MCF 10A (cell line): ENCODE results near the gene OAT. TPM values are rescaled to one million over a fixed set of nuclear protein-coding genes. Genes with fewer than 3 reads are reported as not detected.
A peak's percentile ranks its signal among the peaks of the same experiment; 100 is the strongest.

Experiments used
- BruUV-seq: library from RNA; stranded (reverse); fragments of 400-500 nt; replicated peaks from 2 replicates; lab custom pipeline; 2021; lab: Mats Ljungman, UMichigan
- CTCF ChIA-PET: fragments of 300-600 bp; sonication (Branson Sonifier 250); formaldehyde crosslinking; extraction: SDS; loops from one replicate; lab custom pipeline; 2021; ENCODE audit warnings: antibody characterized with exemption, inconsistent platforms; lab: Yijun Ruan, JAX
- POLR2A ChIA-PET: fragments of 300-600, 350-650 bp; sonication (Branson Sonifier 250); formaldehyde crosslinking; extraction: SDS; loops from one replicate; lab custom pipeline; 2020; ENCODE audit warnings: antibody characterized with exemption, inconsistent platforms; lab: Yijun Ruan, JAX
- DNase-seq: peaks from one replicate; pipeline ENCODE4 v3.0.0-alpha.2; 2018; ENCODE audit not compliant: unreplicated experiment
- H3K27ac Mint-ChIP-seq: one replicate; pipeline ENCODE4 v1.8.0; 2022; ENCODE audit warnings: mild to moderate bottlenecking, low read depth, mixed read lengths; ENCODE audit not compliant: unreplicated experiment
- H3K27me3 Mint-ChIP-seq: one replicate; pipeline ENCODE4 v1.8.0; 2022; ENCODE audit warnings: mixed read lengths; ENCODE audit not compliant: insufficient read depth, unreplicated experiment
- H3K36me3 Mint-ChIP-seq: one replicate; pipeline ENCODE4 v1.8.0; 2022; ENCODE audit warnings: mild to moderate bottlenecking, moderate library complexity, mixed read lengths; ENCODE audit not compliant: insufficient read depth, unreplicated experiment
- H3K4me1 Mint-ChIP-seq: one replicate; pipeline ENCODE4 v1.8.0; 2022; ENCODE audit warnings: mixed read lengths; ENCODE audit not compliant: insufficient read depth, unreplicated experiment
- H3K4me3 Mint-ChIP-seq: one replicate; pipeline ENCODE4 v1.8.0; 2022; ENCODE audit warnings: mild to moderate bottlenecking, moderate library complexity, mixed read lengths; ENCODE audit not compliant: unreplicated experiment
- H3K9me3 Mint-ChIP-seq: one replicate; pipeline ENCODE4 v1.8.0; 2022; ENCODE audit warnings: mixed read lengths; ENCODE audit not compliant: unreplicated experiment
- CTCF ChIP-seq: fragments of 200-600 bp; IDR thresholded peaks from one replicate; pipeline ENCODE4 v1.8.0; 2022; ENCODE audit warnings: antibody characterized with exemption, mild to moderate bottlenecking; ENCODE audit not compliant: unreplicated experiment
- intact Hi-C: fragments of 100-400 bp; cut with micrococcal nuclease; formaldehyde crosslinking; loops from 2 replicates; pipeline ENCODE4 v1.14.1; 2022
- total RNA-seq: library from RNA; stranded (reverse); gene quantifications from 2 replicates; pipeline ENCODE4 v1.2.3, GENCODE V29; 2022

Gene OAT
- total RNA-seq, 1 experiment from 2014 or later: 68.1 TPM

DNA sequence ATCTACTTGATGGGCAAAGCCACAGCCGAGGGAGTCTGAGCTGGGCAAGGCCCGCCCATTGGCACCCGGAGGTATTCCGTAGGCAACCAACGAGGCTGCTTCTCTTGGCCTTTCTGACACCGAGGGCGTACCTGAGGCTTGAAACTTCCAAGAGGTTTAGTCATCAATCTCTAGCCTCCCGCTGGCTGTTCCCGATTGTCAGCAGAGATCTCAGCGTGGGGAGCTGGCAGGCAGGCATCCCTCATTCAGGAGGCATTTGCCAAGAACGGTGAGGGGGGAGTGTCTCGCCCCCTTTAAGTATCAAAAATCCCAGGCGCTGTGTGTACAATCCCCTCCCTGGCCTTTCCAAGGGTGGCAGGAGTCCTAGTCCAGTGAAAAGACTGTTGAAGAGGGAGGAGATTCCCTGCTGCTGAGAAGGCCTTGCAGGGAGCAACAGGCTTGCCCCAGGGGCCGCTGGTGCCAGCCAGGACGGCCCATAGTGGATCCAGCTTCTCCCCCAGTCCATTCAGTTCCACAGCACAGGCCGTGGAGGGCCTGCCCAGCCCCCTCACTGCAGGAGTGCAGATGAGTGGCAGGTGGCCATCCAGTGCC lies 39.7 kb downstream of the OAT start:
- Mint-ChIP-seq H3K4me3 (no peak overlapping the region), H3K4me1 (peaks cover 8% of the 10 kb centered on the region), H3K9me3 (no peaks in the 10 kb centered on the region), H3K27ac (no peak overlapping the region), H3K36me3 (no peaks in the 10 kb centered on the region), H3K27me3 (no peaks in the 10 kb centered on the region)
- POLR2A ChIA-PET: interaction anchor here (0.6 to 1.8 kb wide), 9 partner anchors 11 to 383 kb away, joined by 3 to 8 read pairs (median 3); partner anchors contain the start of genes CHST15 and OAT
- peak; percentile 94 for DNase-seq
- CTCF ChIA-PET: interaction anchor here (0.6 to 1.3 kb wide), 9 partner anchors 10 to 1352 kb away, joined by 3 to 8 read pairs (median 4); no protein-coding TSS in a partner anchor
- no peak for TF ChIP-seq CTCF
- no TSS peak for BruUV-seq
- intact Hi-C loops: loop anchor here (2.0 to 5.0 kb wide), 3 partner anchors 227 to 384 kb away; partner anchors contain the start of gene CHST15

GRCh38 chr10:124378271-124378670 lies 40.5 kb downstream of the OAT start:
- no peak overlapping the region for H3K27ac Mint-ChIP-seq
- no peak for DNase-seq
- TF ChIP-seq CTCF: no peak
- no peak overlapping the region for H3K4me3 Mint-ChIP-seq
- POLR2A ChIA-PET: interaction anchor here (0.6 to 1.8 kb wide), 8 partner anchors 12 to 382 kb away, joined by 3 to 8 read pairs (median 3); partner anchors contain the start of genes CHST15 and OAT
- intact Hi-C loops: loop anchor here (2.0 to 5.0 kb wide), 3 partner anchors 226 to 383 kb away; partner anchors contain the start of gene CHST15
- no peaks in the 10 kb centered on the region for H3K9me3 Mint-ChIP-seq
- no TSS peak for BruUV-seq
- no peaks in the 10 kb centered on the region for H3K36me3 Mint-ChIP-seq
- CTCF ChIA-PET: interaction anchor here (0.6 to 1.3 kb wide), 7 partner anchors 11 to 796 kb away, joined by 3 to 8 read pairs (median 4); no protein-coding TSS in a partner anchor
- H3K4me1 Mint-ChIP-seq: peaks cover 8% of the 10 kb centered on the region
- no peaks in the 10 kb centered on the region for H3K27me3 Mint-ChIP-seq

DNA sequence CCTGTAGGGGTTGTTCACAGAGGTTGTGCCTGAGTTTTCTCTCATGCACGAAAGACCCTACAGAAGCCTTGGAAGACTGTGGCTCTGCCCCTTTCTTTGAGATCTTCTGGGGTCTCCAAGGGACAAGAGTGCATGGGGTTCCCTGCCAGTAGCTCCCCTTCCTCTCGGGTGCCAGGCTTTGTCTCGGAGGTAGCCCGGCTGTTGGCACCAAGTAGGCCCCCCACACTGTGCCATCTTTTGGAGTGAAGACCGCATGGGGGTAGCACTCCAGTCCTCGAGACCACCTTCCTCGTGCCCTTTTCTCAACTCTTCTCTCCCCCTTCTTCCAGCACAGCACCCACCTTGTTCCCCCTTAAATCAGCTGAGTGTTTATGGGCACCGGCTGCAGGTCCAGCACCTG lies 41.6 kb downstream of the OAT start:
- POLR2A ChIA-PET: no interaction called here
- H3K9me3 Mint-ChIP-seq: no peaks in the 10 kb centered on the region
- H3K4me1 Mint-ChIP-seq: peaks cover 8% of the 10 kb centered on the region
- CTCF ChIA-PET: interaction anchor here (2.7 kb wide), 1 partner anchor 382 kb away, joined by 9 read pairs; no protein-coding TSS in a partner anchor
- no peaks in the 10 kb centered on the region for H3K36me3 Mint-ChIP-seq
- intact Hi-C loops: loop anchor here (5.0 kb wide), 1 partner anchor 225 kb away; no protein-coding TSS in a partner anchor
- TF ChIP-seq CTCF: no peak
- no TSS peak for BruUV-seq
- H3K27me3 Mint-ChIP-seq: no peaks in the 10 kb centered on the region
- no peak for DNase-seq
- H3K27ac Mint-ChIP-seq: no peak overlapping the region
- H3K4me3 Mint-ChIP-seq: no peak overlapping the region

DNA sequence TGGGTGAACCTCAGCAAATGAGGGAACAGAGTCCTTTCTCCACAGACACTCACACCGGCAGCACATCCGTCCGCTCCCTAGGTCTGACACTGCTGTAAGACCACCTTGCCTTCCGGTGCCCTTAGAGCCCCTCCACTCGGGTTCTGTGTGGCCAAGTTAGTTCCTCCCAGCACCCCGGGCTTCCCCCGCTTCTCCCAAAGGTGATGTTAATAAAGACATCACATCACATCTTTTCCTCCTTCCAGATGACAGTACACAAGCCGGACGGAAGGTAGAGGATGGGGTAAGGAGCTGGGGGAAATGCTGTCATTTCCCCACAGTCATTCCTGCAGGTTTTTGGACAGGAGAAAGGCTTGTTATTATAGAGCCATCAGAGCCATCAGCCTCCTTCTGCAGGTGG lies 42.3 kb downstream of the OAT start:
- intact Hi-C loops: loop anchor here (5.0 kb wide), 1 partner anchor 224 kb away; no protein-coding TSS in a partner anchor
- no peaks in the 10 kb centered on the region for H3K9me3 Mint-ChIP-seq
- TF ChIP-seq CTCF: no peak
- POLR2A ChIA-PET: no interaction called here
- no peak for DNase-seq
- H3K4me1 Mint-ChIP-seq: peaks cover 8% of the 10 kb centered on the region
- H3K4me3 Mint-ChIP-seq: no peak overlapping the region
- H3K27ac Mint-ChIP-seq: no peak overlapping the region
- no peaks in the 10 kb centered on the region for H3K36me3 Mint-ChIP-seq
- CTCF ChIA-PET: interaction anchor here (0.8 to 2.7 kb wide), 2 partner anchors 13 to 382 kb away, joined by 3 to 9 read pairs; no protein-coding TSS in a partner anchor
- H3K27me3 Mint-ChIP-seq: no peaks in the 10 kb centered on the region
- no TSS peak for BruUV-seq
